ENCODE data around the gene CEACAM8.
"Not testable (repeated sequence)": the region's sequence is repeated elsewhere in the genome, so short reads cannot be mapped to it uniquely, and the experiment has no call there.

CEACAM8 gene

DNA sequence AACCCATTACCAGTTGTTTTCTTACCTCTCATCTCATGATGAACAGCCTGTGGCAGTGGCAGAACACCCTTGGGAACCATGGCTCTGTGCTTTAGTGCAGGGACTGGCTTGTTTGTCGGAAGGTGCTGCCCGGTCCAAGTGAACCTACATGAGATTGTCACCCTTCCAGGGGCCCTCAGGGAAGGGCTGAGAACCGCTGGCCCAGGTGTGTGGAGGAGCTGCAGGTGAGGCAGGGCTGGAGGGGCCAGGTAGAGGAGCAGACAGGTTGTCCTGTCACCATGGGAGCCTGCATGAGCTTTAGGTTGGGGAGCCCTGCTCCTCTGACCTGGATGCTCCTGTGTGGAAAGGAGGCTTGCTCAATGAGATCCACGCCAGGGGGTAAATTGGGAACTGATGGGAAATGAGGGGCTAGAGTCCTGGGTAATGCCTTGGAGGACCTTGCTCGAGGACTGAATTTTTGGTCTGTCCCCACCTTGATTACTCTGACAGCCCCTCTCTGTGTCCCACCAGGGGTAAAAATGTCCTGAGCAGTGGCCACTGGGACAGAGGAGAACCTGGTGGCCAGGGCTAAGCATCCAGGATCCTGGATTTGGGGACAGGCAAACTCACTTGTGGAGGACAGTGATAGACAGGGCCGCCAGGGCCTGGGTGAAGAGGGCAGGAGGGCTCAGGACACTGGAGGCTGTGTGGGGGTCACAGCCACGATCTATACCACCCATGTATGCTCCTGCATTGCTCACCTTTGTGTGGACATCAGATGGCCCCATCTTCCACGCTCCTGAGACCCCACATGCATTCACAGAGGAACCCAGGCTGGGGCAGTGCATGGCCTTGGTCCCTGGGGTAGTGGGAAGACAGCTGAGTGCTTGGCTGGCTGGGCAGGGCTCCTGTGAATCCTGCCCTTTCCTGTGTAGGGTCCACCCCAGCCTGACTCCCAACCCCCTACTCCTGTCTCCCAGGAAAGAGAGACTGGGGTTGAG lies 42.3 kb downstream of the CEACAM8 start:
- Histone ChIP-seq H3K4me3 (ENCODE audit: insufficient read length, low read depth) (no peak overlapping the region), H3K27me3 (ENCODE audit: insufficient read depth, insufficient read length) (peaks cover 15% of the 10 kb centered on the region), H3K4me1 (ENCODE audit: insufficient read depth, insufficient read length) (peaks cover 3% of the 10 kb centered on the region), H3K9ac (ENCODE audit: insufficient read length, low read depth) (no peak overlapping the region), H3K36me3 (ENCODE audit: insufficient read depth, insufficient read length, low read length) (no peaks in the 10 kb centered on the region), H3K9me3 (ENCODE audit: insufficient read depth, low read length) (peaks cover 15% of the 10 kb centered on the region; the same call in 1 of the 2 replicates)
- no peak for DNase-seq (ENCODE audit: low read depth, low spot score)
- TF ChIP-seq YY1 (IDR thresholded peaks at IDR 0.05; ENCODE audit: insufficient read depth, insufficient read length) (no peak), ZNF274 (IDR thresholded peaks at IDR 0.05; ENCODE audit: low read depth, low read length) (no peak), SUZ12 (IDR thresholded peaks at IDR 0.05; ENCODE audit: extremely low read depth, insufficient read depth, insufficient read length) (no peak)

DNA sequence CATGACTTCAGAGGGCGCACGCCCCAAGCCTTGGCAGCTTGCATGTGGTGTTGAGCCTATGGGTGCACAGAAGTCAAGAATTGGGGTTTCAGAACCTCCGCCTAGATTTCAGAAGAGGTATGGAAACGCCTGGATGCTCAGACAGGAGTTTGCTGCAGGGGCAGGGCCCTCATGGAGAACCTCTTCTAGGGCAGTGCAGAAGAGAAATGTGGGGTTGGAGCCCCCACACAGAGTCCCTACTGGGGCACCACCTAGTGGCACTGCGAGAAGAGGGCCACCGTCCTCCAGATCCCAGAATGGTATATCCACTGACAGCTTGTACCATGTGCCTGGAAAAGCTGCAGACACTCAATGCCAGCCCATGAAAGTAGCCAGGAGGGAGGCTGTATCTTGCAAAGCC lies 44.2 kb downstream of the CEACAM8 start:
- peaks cover 25% of the 10 kb centered on the region for H3K27me3 ChIP-seq (ENCODE audit: insufficient read depth, insufficient read length)
- H3K9ac ChIP-seq (ENCODE audit: insufficient read length, low read depth); DNase-seq (ENCODE audit: low read depth, low spot score); H3K4me3 ChIP-seq (ENCODE audit: insufficient read length, low read depth); H3K4me1 ChIP-seq (ENCODE audit: insufficient read depth, insufficient read length); H3K36me3 ChIP-seq (ENCODE audit: insufficient read depth, insufficient read length, low read length): not testable (repeated sequence)
- peaks cover 15% of the 10 kb centered on the region; the same call in 1 of the 2 replicates for H3K9me3 ChIP-seq (ENCODE audit: insufficient read depth, low read length)

DNA sequence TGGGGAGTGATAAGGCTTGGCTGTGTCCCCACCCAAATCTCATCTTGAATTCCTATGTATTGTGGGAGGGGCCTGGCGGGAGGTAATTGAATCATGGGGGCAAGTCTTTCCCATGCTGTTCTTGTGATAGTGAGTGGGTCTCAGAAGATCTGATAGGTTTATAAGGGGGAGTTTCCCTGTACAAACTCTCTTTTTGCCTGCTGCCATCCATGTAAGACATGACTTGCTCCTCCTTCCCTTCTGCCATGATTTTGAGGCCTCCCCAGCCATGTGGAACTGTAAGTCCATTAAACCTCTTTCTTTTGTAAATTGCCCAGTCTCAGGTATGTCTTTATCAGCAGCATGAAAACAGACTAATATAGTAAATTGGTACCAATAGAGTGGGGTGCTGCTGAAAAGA lies 45.7 kb downstream of the CEACAM8 start:
- H3K27me3 ChIP-seq (ENCODE audit: insufficient read depth, insufficient read length), result peaks cover 19% of the 10 kb centered on the region
- H3K4me1 ChIP-seq (ENCODE audit: insufficient read depth, insufficient read length), result not testable (repeated sequence)

DNA sequence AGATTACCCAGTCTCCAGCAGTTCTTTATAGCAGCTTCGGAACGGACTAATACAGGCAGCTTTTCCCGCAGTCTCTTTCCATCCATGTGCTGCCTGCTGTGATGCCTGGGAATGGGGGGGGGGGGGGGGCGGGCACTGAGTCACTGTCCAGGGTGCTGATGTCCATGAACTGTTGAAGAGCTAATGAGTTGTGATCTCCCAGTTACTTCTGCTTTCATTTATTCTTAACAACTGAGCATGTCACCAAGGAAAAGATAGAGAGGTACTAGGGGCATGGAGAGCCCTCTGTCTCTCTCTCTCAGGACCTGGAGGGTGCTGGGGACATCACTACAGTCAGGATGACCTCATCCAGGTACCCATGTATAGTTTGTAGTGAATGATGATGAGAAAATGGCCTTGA lies 46.2 kb downstream of the CEACAM8 start:
- Histone ChIP-seq H3K9me3 (ENCODE audit: insufficient read depth, low read length) (peaks cover 15% of the 10 kb centered on the region; the same call in 1 of the 2 replicates), H3K4me3 (ENCODE audit: insufficient read length, low read depth) (no peak overlapping the region), H3K36me3 (ENCODE audit: insufficient read depth, insufficient read length, low read length) (no peaks in the 10 kb centered on the region), H3K9ac (ENCODE audit: insufficient read length, low read depth) (no peak overlapping the region), H3K27me3 (ENCODE audit: insufficient read depth, insufficient read length) (peaks cover 19% of the 10 kb centered on the region), H3K4me1 (ENCODE audit: insufficient read depth, insufficient read length) (no peaks in the 10 kb centered on the region)
- no peak for DNase-seq (ENCODE audit: low read depth, low spot score)
- no peak for TF ChIP-seq ZNF274 (IDR thresholded peaks at IDR 0.05; ENCODE audit: low read depth, low read length)

More for the DNA sequence above, 45.7 kb downstream of the CEACAM8 start:
- H3K4me3 ChIP-seq (ENCODE audit: insufficient read length, low read depth); DNase-seq (ENCODE audit: low read depth, low spot score); H3K9ac ChIP-seq (ENCODE audit: insufficient read length, low read depth); H3K36me3 ChIP-seq (ENCODE audit: insufficient read depth, insufficient read length, low read length): not testable (repeated sequence)
- H3K9me3 ChIP-seq (ENCODE audit: insufficient read depth, low read length), result peaks cover 15% of the 10 kb centered on the region; the same call in 1 of the 2 replicates

DNA sequence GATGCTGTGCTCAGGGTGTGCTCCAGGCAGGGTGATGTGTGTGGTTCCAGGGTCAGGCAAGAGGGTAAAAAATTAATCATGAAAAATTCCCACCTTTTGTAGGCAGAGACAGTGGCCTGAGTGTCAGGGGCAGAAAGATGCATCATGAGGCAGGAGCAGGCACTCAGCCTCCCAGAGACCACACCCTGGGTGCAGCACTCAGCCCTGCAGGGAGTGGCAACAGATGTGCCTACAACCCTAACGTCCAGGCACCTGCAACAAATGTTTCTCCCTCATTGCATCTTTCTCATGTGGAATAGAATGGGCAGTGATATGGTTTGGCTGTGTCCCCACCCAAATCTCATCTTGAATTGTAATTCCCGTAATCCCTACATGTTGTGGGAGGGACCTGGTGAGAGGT lies 46.8 kb downstream of the CEACAM8 start:
- H3K27me3 ChIP-seq (ENCODE audit: insufficient read depth, insufficient read length), result peaks cover 19% of the 10 kb centered on the region
- no peak overlapping the region for H3K9ac ChIP-seq (ENCODE audit: insufficient read length, low read depth)
- DNase-seq (ENCODE audit: low read depth, low spot score), result no peak
- H3K9me3 ChIP-seq (ENCODE audit: insufficient read depth, low read length), result peaks cover 15% of the 10 kb centered on the region; the same call in 1 of the 2 replicates
- H3K36me3 ChIP-seq (ENCODE audit: insufficient read depth, insufficient read length, low read length), result no peaks in the 10 kb centered on the region
- no peaks in the 10 kb centered on the region for H3K4me1 ChIP-seq (ENCODE audit: insufficient read depth, insufficient read length)
- no peak overlapping the region for H3K4me3 ChIP-seq (ENCODE audit: insufficient read length, low read depth)
- TF ChIP-seq ZNF274 (IDR thresholded peaks at IDR 0.05; ENCODE audit: low read depth, low read length), result no peak
- no peak for TF ChIP-seq SUZ12 (IDR thresholded peaks at IDR 0.05; ENCODE audit: extremely low read depth, insufficient read depth, insufficient read length)
- no peak for TF ChIP-seq YY1 (IDR thresholded peaks at IDR 0.05; ENCODE audit: insufficient read depth, insufficient read length)

DNA sequence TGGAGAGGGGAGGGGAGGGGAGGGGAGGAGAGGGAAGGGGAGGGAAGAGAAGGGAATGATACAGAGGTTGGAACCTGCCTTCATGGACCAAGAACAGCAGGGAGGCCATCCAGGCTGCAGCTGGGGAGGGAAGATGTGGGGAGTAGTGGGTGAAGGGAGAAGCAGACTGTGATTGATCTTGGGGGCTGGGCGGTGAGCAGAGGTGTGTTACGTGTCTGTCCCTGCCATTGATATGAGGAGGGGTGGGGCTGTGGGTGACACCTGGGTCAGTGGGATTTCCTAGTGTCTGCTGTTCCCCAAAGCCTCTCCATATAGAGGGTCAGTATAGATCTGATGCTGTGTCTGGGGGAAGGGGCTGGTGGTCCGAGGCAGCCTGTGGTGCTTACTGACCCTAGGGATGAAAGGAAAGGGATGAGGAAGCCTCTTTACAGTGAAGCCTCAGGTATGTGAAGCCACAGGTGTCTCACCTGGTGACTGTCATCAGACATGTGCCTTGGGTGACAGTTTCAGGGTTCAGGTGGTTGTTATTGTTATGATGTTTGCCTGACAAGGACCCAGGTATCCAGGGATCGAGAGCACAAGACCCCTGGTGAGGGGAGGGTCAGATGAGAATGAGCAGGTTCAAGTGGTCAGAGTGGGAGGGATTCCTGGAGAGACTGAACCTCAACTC lies 47.8 kb downstream of the CEACAM8 start:
- Histone ChIP-seq H3K9ac (ENCODE audit: insufficient read length, low read depth) (no peak overlapping the region), H3K9me3 (ENCODE audit: insufficient read depth, low read length) (peaks cover 15% of the 10 kb centered on the region; the same call in 1 of the 2 replicates), H3K36me3 (ENCODE audit: insufficient read depth, insufficient read length, low read length) (no peaks in the 10 kb centered on the region), H3K4me1 (ENCODE audit: insufficient read depth, insufficient read length) (no peaks in the 10 kb centered on the region), H3K27me3 (ENCODE audit: insufficient read depth, insufficient read length) (peaks cover 19% of the 10 kb centered on the region), H3K4me3 (ENCODE audit: insufficient read length, low read depth) (no peak overlapping the region)
- TF ChIP-seq ZNF274 (IDR thresholded peaks at IDR 0.05; ENCODE audit: low read depth, low read length) (no peak), YY1 (IDR thresholded peaks at IDR 0.05; ENCODE audit: insufficient read depth, insufficient read length) (no peak), SUZ12 (IDR thresholded peaks at IDR 0.05; ENCODE audit: extremely low read depth, insufficient read depth, insufficient read length) (no peak)
- DNase-seq (ENCODE audit: low read depth, low spot score), result no peak

DNA sequence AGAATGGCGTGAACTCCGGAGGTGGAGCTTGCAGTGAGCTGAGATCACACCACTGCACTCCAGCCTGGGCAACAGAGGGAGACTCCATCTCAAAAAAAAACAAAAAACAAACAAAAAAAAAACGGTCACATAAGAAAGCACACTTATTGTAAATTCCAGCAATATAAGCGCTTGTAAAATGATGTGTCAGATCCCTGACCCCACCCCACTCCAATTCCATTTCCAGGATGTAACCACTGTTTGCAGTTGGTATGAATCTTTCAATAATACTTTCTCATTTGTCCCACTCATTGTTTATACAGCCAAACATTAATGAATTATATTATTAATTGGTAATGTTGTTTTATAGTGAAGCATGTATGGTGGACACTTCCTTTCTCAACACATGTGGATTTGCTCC lies 50.6 kb downstream of the CEACAM8 start:
- H3K9ac ChIP-seq (ENCODE audit: insufficient read length, low read depth), result no peak overlapping the region
- no peak for TF ChIP-seq SUZ12 (IDR thresholded peaks at IDR 0.05; ENCODE audit: extremely low read depth, insufficient read depth, insufficient read length)
- TF ChIP-seq ZNF274 (IDR thresholded peaks at IDR 0.05; ENCODE audit: low read depth, low read length), result no peak
- H3K27me3 ChIP-seq (ENCODE audit: insufficient read depth, insufficient read length), result peaks cover 19% of the 10 kb centered on the region
- H3K4me3 ChIP-seq (ENCODE audit: insufficient read length, low read depth), result no peak overlapping the region
- H3K4me1 ChIP-seq (ENCODE audit: insufficient read depth, insufficient read length), result peaks cover 4% of the 10 kb centered on the region
- H3K9me3 ChIP-seq (ENCODE audit: insufficient read depth, low read length), result no peaks in the 10 kb centered on the region; the same call in 1 of the 2 replicates
- DNase-seq (ENCODE audit: low read depth, low spot score), result no peak
- H3K36me3 ChIP-seq (ENCODE audit: insufficient read depth, insufficient read length, low read length), result no peaks in the 10 kb centered on the region

All from NT2/D1 (cell line).